ENCODE data around the gene WDR88. TPM values are rescaled to one million over a fixed set of nuclear protein-coding genes. Genes with fewer than 3 reads are reported as not detected.
"Not testable (repeated sequence)": the region's sequence is repeated elsewhere in the genome, so short reads cannot be mapped to it uniquely, and the experiment has no call there.

WDR88 gene
- polyA plus RNA-seq, 1 donor (not counting 4 experiments of a cell fraction or from before 2014, with no cell fraction given), result not detected

DNA sequence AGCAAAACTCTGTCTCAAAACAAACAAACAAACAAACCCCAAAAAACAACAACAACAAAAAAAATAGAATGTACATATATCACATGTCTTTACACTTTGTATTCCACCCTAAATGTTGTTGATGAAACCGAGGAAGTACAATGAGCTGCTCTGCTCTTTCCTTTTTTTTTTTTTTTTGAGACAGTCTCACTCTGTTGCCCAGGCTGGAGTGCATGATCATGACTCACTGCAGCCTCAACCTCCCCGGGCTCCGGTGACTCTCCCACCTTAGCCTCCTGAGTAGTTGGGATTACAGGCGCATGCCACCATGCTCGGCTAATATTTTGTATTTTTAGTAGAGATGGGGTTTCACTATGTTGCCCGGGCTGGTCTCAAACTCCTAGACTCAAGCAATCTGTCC, 31.6 kb downstream of the WDR88 start:
- FAIRE-seq, result no peak
- H3K36me3 ChIP-seq (ENCODE audit: control insufficient read depth in 2 of 2, extremely low read depth in 1 of 2, insufficient read depth in 2 of 2, low read length in 2 of 2), result no peaks in the 10 kb centered on the region
- H3K27ac ChIP-seq (ENCODE audit: control insufficient read depth, insufficient read depth, low read length), result no peak overlapping the region
- H2AFZ ChIP-seq (ENCODE audit: control insufficient read depth, low read length), result no peak overlapping the region
- H4K20me1 ChIP-seq (ENCODE audit: control insufficient read depth, extremely low read depth, insufficient read depth, low read length), result no peaks in the 10 kb centered on the region
- no peak overlapping the region for H3K9ac ChIP-seq (ENCODE audit: control insufficient read depth, extremely low read depth, insufficient read depth, low read length)
- H3K79me2 ChIP-seq (ENCODE audit: control insufficient read depth, insufficient read depth, low read length), result no peaks in the 10 kb centered on the region
- H3K9me3 ChIP-seq (ENCODE audit: control insufficient read depth, low read depth, low read length), result no peaks in the 10 kb centered on the region
- H3K27me3 ChIP-seq (ENCODE audit: control insufficient read depth, extremely low read depth, insufficient read depth, low read length), result no peaks in the 10 kb centered on the region
- H3K4me2 ChIP-seq (ENCODE audit: control insufficient read depth, extremely low read depth, insufficient read depth, low read depth, low read length), result no peak overlapping the region
- H3K9me1 ChIP-seq (ENCODE audit: control insufficient read depth, extremely low read depth, insufficient read depth, low read length), result no peaks in the 10 kb centered on the region
- dilution Hi-C loops (cut with MboI; ENCODE audit: extremely low pct_ligation_motif_present, low sequenced_read_pairs), result no loop called here
- no peak overlapping the region for H3K4me3 ChIP-seq (ENCODE audit: control insufficient read depth in 2 of 3, extremely low read depth in 1 of 3, insufficient read depth in 2 of 3, low read depth in 1 of 3, low read length in 3 of 3)
- TF ChIP-seq EZH2 (IDR thresholded peaks at IDR 0.05; ENCODE audit: low read length), result no peak
- TF ChIP-seq, protein P1, sequence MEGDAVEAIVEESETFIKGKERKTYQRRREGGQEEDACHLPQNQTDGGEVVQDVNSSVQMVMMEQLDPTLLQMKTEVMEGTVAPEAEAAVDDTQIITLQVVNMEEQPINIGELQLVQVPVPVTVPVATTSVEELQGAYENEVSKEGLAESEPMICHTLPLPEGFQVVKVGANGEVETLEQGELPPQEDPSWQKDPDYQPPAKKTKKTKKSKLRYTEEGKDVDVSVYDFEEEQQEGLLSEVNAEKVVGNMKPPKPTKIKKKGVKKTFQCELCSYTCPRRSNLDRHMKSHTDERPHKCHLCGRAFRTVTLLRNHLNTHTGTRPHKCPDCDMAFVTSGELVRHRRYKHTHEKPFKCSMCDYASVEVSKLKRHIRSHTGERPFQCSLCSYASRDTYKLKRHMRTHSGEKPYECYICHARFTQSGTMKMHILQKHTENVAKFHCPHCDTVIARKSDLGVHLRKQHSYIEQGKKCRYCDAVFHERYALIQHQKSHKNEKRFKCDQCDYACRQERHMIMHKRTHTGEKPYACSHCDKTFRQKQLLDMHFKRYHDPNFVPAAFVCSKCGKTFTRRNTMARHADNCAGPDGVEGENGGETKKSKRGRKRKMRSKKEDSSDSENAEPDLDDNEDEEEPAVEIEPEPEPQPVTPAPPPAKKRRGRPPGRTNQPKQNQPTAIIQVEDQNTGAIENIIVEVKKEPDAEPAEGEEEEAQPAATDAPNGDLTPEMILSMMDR (optimal IDR thresholded peaks at IDR 0.05 in 1 of 3, IDR thresholded peaks at IDR 0.05 in 1 of 3, conservative IDR thresholded peaks at IDR 0.05 in 1 of 3; ENCODE audit: extremely low read depth in 1 of 3, insufficient read depth in 2 of 3, low read length in 3 of 3), result no peak
- no peaks in the 10 kb centered on the region for H3K4me1 ChIP-seq (ENCODE audit: control insufficient read depth, extremely low read depth, insufficient read depth, low read length)
- DNase-seq (ENCODE audit: low read depth, low spot score), result no peak

DNA sequence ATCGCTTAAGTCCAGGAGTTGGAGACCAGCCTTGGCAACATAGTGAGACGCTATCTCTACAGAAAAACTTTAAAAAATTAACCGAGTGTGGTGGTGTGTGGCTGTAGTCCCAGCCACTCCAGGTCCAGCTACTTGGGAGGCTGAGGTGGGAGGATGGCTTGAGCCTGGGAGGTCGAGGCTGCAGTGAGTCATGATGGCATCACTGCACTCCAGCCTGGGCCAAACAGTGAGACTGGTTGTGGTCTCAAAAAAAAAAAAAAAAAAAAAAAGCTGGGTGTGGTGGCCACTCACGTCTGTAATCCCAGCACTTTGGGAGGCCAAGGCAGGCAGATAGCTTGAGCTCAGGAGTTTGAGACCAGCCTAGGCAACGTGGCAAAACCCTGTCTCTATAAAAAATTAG, 34.1 kb downstream of the WDR88 start:
- H3K9me3 ChIP-seq (ENCODE audit: control insufficient read depth, low read depth, low read length); H4K20me1 ChIP-seq (ENCODE audit: control insufficient read depth, extremely low read depth, insufficient read depth, low read length); dilution Hi-C loops (cut with MboI; ENCODE audit: extremely low pct_ligation_motif_present, low sequenced_read_pairs); H3K4me1 ChIP-seq (ENCODE audit: control insufficient read depth, extremely low read depth, insufficient read depth, low read length); H3K36me3 ChIP-seq (ENCODE audit: control insufficient read depth in 2 of 2, extremely low read depth in 1 of 2, insufficient read depth in 2 of 2, low read length in 2 of 2); H3K9me1 ChIP-seq (ENCODE audit: control insufficient read depth, extremely low read depth, insufficient read depth, low read length); DNase-seq (ENCODE audit: low read depth, low spot score); H3K27me3 ChIP-seq (ENCODE audit: control insufficient read depth, extremely low read depth, insufficient read depth, low read length); H3K4me3 ChIP-seq (ENCODE audit: control insufficient read depth in 2 of 3, extremely low read depth in 1 of 3, insufficient read depth in 2 of 3, low read depth in 1 of 3, low read length in 3 of 3); H3K9ac ChIP-seq (ENCODE audit: control insufficient read depth, extremely low read depth, insufficient read depth, low read length); H3K79me2 ChIP-seq (ENCODE audit: control insufficient read depth, insufficient read depth, low read length); H3K4me2 ChIP-seq (ENCODE audit: control insufficient read depth, extremely low read depth, insufficient read depth, low read depth, low read length); H2AFZ ChIP-seq (ENCODE audit: control insufficient read depth, low read length); FAIRE-seq; H3K27ac ChIP-seq (ENCODE audit: control insufficient read depth, insufficient read depth, low read length): not testable (repeated sequence)

DNA sequence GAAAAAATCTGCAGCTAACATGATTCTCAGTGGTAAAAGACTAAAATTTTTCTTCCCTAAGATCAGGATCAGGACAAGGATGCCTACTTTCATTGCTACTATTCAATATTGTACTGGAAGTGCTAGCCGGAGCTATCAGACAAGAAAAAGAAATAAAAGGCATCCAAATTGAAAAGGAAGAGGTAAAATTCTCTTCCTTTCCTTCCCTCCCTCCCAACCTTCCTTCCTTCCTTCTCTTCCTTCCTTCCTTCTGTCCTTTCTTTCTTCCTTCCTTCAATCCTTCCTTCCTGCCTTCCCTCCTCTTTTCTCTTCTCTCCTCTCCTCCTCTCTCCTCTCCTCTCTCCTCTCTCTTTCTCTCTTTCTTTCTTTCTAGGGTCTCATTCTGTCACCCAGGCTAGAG, 35.5 kb downstream of the WDR88 start:
- H3K4me1 ChIP-seq (ENCODE audit: control insufficient read depth, extremely low read depth, insufficient read depth, low read length), result peaks cover 3% of the 10 kb centered on the region
- no peak for DNase-seq (ENCODE audit: low read depth, low spot score)
- H3K4me3 ChIP-seq (ENCODE audit: control insufficient read depth in 2 of 3, extremely low read depth in 1 of 3, insufficient read depth in 2 of 3, low read depth in 1 of 3, low read length in 3 of 3), result no peak overlapping the region
- no peaks in the 10 kb centered on the region for H3K79me2 ChIP-seq (ENCODE audit: control insufficient read depth, insufficient read depth, low read length)
- H3K36me3 ChIP-seq (ENCODE audit: control insufficient read depth in 2 of 2, extremely low read depth in 1 of 2, insufficient read depth in 2 of 2, low read length in 2 of 2), result no peaks in the 10 kb centered on the region
- no peak for TF ChIP-seq EZH2 (IDR thresholded peaks at IDR 0.05; ENCODE audit: low read length)
- no peak overlapping the region for H2AFZ ChIP-seq (ENCODE audit: control insufficient read depth, low read length)
- FAIRE-seq, result no peak
- H3K9me3 ChIP-seq (ENCODE audit: control insufficient read depth, low read depth, low read length), result no peaks in the 10 kb centered on the region
- dilution Hi-C loops (cut with MboI; ENCODE audit: extremely low pct_ligation_motif_present, low sequenced_read_pairs), result no loop called here
- H3K9ac ChIP-seq (ENCODE audit: control insufficient read depth, extremely low read depth, insufficient read depth, low read length), result no peak overlapping the region
- no peaks in the 10 kb centered on the region for H3K27me3 ChIP-seq (ENCODE audit: control insufficient read depth, extremely low read depth, insufficient read depth, low read length)
- no peaks in the 10 kb centered on the region for H4K20me1 ChIP-seq (ENCODE audit: control insufficient read depth, extremely low read depth, insufficient read depth, low read length)
- no peak overlapping the region for H3K27ac ChIP-seq (ENCODE audit: control insufficient read depth, insufficient read depth, low read length)
- H3K4me2 ChIP-seq (ENCODE audit: control insufficient read depth, extremely low read depth, insufficient read depth, low read depth, low read length), result no peak overlapping the region
- H3K9me1 ChIP-seq (ENCODE audit: control insufficient read depth, extremely low read depth, insufficient read depth, low read length), result no peaks in the 10 kb centered on the region

Measured in keratinocyte (primary cell).